ENCODE results near the gene RNU2-63P.
"Not testable (repeated sequence)": the region's sequence is repeated elsewhere in the genome, so short reads cannot be mapped to it uniquely, and the experiment has no call there.

The RNU2-63P gene

DNA sequence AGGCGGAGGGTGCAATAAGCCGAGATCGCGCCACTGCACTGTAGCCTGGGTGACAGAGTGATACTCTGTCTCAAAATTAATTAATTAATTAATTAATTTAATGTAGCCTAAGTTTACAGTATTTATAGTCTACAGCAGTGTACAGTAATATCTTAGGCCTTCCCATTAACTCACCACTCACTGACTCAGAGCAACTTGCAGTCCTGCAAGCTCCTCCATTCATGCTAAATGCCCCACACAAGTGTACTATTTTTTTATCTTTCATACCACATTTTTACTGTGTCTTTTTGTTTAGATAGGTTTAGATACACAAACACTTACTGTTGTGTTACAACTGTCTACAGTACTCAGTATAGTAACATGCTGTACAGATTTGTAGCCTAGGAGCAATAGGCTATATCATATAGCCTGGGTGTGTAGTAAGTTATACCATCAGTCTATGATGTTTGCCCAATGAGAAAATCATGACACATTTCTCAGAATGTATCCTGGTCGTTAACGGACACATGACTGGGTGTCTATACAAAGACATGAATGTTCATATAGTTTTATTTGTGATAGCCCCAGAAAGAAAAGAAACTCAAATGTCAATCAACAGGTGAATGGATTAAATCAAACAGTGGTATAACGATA, 15.8 kb upstream of the RNU2-63P start:
- no peak for DNase-seq (ENCODE audit: low read depth in 2 of 3, low spot score in 2 of 3)

DNA sequence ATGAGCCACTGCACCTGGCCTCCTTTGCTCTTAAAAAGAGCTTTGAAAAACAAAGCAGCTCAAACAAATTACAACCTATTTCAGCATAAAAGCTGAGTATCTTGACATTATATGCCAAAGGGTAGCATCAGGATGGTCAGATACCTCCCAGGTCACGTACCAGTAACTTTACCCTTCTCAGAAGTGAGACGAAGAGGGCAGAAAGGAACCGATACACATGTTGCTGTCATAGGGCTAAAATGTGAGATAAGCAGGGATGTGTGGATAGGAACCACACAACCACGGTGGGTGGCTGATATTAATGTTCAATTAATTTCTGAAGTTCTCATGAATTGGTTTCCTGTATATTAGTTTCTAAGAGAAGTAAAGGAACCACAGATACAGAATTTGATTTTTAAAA, 12.6 kb upstream of the RNU2-63P start:
- no peak for DNase-seq (ENCODE audit: low read depth in 2 of 3, low spot score in 2 of 3)

DNA sequence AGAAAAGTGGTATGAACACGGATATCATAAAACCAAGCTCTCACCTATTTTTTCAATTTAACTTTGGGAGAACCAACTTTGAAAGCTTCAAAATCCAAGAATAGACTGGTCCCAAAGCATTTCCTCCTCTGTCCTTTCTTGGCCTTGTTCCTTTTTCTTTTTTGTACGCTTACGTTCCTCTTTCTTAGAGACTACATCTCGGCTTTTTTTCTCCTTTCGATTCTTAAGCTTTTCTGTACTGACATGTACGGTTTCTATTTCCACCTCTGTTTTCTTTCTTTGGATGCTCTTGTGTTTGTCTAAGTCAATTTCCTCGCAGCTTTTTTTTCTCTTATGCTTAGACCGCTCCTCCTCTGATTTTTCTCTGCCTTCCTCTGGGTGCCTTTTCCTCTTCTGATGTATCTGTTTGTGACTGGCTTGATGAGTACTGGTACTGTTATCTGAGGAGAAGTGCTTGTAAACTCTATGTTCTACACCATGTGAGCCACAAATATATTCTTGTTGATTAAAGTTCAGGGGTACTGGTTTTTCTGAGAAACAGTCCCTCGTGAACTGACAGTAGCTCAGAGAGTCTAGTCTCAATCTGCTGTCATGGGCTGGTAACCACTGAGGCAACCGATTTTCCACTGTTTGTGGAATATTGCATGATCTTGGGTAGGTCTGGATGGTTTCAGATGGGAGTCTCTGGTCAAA, 11.5 kb upstream of the RNU2-63P start:
- no peak for DNase-seq (ENCODE audit: low read depth in 2 of 3, low spot score in 2 of 3)

DNA sequence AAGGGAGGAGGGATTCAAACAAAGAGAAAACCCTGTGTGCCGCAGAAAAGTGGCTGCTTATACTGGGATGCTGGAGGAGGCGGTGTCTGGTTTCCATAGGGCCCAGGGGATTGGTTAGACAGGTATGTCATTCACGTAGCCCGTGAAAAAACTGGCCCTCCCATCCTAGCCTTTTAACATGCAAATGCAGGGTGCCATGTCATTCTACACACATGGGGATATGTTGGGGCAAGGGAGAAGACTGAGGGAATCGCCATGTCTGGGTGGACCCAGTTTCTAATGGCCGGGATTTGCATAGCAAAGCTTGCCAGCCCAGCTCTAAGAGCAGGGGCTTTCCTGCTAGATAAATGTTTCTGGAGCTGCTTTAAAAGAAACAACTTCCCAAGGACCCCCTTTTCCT, 8.2 kb upstream of the RNU2-63P start:
- DNase-seq (ENCODE audit: low read depth in 2 of 3, low spot score in 2 of 3) = no peak

DNA sequence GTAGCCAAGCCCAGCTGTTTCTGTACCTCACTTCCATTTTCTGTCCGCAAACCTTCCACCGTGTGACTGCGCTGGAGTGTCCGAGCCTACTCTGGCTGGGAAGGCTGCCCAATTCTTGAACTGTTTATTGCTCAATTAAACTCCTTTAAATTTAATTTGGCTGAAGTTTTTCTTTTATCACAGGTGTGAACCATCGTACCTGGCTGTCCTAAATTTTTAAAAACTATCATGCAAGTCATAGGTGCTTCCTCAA, 6.2 kb upstream of the RNU2-63P start:
- DNase-seq (ENCODE audit: low read depth in 2 of 3, low spot score in 2 of 3) = no peak

DNA sequence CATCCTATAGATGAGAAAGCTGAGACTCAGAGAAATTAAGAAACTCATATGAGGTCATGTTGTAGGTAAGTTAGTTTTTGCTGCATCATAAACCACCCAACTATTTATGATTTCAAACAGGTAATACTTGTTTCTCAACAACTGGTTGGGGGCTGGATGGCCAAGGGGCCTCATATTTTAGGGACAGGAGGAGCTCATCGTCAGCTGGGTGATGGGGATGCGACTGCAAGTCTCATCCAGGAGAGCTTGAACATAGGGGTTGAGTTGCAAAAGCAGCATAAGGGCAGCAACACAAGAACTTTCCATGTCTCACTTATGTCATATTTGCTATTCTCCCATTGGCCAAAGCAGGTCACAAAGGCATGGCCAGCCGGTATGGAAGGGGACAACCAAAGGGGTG, 3.6 kb upstream of the RNU2-63P start:
- no peak for DNase-seq (ENCODE audit: low read depth in 2 of 3, low spot score in 2 of 3)

DNA sequence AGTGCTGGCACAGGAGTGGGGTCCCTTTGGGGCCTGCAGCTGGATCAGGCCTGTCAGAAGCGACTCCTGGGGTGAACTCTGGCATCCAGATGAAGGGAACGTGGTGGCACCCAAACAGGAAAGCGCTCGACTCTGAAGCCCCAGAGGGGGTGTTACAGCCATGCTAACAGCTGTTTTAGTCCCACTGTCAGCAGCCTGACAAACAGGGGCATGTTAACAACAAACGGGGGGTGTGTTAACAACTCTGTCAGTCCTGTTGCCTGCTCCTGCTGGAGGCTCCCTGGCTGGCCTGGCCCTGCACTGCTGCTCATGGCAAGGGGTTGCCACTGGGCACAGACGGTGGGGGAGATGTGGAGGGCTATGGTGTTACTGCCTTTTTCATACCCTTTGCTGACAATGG, 2.6 kb upstream of the RNU2-63P start:
- DNase-seq (ENCODE audit: low read depth in 2 of 3, low spot score in 2 of 3) = no peak

DNA sequence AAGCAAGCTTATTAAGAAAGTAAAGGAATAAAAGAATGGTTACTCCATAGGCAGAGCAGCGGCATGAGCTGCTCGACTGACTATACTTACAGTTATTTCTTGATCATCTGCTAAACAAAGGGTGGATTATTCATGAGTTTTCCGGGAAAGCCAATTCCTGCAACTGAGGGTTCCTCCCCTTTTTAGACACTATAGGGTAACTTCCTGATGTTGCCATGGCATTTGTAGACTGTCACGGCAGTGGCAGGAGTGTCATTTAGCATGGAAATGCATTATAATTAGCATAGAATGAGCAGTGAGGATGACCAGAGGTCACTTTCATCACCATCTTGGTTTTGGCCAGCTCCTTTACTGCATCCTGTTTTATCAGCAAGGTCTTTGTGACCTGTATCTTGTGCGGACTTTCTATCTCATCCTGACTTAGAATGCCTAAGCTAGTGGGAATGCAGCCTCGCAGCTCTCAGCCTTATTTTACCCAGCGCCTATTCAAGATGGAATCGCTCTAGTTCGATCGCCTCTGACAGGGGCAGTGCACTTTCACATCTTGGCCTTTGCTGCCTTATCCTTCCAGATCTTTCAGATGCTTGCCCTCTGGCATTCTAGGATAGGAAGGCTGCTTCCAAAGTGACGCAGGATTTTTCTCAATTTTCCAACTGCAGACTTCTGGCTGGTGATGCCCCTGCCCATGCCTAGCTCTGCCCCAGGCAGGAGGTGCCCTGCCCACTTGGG, 1.9 kb upstream of the RNU2-63P start:
- not testable (repeated sequence) for DNase-seq (ENCODE audit: low read depth in 2 of 3, low spot score in 2 of 3)

DNA sequence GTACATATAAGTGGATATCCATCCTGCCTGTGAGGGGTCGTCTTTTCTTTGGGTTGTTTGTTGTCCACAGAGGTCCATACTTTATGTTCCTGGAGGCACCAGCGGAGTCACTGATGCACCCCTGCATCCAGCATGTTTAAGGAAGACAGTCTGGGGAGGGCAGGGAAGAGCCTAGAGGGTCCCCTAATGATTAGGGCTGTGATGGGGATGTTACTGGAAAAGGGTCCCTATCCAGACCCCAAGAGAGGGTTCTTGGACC, 1.4 kb upstream of the RNU2-63P start:
- not testable (repeated sequence) for DNase-seq (ENCODE audit: low read depth in 2 of 3, low spot score in 2 of 3)

DNA sequence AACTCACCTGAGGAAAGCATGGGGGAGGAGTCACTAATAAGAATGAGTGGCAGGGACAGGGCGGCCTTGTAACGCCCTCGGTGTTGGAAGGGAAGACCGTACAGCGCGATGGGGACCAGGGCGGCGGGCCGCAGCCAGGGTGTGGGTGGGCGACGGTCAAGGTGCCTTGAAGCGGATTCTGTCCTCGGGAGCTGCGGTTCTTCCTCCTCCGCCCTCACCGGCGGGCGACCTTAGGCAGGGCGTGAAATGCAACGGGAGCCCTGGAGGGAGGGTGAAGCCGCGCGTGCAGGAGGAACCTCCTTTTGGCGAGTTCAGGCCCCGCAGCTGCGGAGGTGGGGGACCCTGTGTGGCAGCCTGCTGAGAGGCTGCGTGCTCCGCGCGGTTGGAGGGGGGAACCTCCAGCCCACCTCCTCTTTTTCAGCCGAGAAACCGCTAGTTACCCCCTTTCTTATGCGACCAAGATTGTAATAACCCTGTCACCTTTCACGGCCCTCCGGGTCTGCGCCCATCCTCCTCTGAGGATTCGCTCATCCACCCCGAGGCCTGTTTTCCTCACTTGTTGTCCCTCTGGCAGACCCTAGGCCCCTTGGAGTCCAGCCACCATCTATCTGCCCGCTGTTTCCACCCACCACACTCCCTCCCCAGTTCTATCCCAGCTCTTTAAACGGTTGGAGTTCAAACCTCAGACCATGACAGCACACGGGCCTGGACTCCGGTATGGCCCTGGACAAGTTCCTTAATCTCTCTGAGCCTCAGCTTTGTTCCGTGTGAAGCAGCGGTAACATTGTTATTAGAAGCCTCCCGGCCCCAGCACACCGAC, 823 bp upstream of the RNU2-63P start:
- peak in 1 of 3 experiments; percentile 7 for DNase-seq (ENCODE audit: low read depth in 2 of 3, low spot score in 2 of 3)

DNA sequence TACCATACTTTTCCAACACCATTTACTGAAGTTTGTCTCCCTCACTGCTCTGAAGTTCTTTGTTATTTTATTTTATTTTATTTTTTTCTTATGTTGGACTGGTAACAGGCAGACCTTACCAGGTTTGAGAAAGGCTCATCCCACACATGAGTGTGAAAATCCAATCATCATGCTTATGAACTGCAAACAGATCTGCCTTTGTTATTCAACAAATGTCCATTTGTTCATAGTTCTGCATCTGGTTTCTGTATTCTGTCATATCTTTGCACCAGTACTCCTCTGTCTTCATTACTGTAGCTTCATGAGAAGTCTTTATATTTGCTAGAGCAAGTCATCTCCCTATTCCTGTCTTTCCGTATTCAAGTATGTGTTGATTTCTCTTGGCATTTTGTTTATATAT, 5.3 kb downstream of the RNU2-63P start:
- no peak for DNase-seq (ENCODE audit: low read depth in 2 of 3, low spot score in 2 of 3)

DNA sequence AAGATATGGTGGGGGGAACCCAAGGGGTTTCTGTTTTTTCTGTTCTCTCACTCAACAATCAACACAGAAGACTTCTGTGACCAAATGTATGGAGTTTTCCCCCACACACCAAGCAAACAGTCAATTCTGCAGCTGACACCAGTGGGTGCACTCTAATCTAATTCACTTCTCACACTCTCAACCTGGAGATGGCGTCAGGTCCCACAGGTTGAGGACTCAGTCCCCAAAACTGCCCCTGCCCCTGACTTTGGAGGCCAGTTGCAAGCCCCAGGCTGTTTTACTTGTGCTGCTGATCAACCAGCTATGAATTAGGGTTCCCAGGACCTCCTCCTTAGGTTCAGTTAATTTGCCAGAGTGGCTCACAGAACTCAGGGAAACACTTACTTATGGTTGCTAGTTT, 6.2 kb downstream of the RNU2-63P start:
- no peak for DNase-seq (ENCODE audit: low read depth in 2 of 3, low spot score in 2 of 3)

DNA sequence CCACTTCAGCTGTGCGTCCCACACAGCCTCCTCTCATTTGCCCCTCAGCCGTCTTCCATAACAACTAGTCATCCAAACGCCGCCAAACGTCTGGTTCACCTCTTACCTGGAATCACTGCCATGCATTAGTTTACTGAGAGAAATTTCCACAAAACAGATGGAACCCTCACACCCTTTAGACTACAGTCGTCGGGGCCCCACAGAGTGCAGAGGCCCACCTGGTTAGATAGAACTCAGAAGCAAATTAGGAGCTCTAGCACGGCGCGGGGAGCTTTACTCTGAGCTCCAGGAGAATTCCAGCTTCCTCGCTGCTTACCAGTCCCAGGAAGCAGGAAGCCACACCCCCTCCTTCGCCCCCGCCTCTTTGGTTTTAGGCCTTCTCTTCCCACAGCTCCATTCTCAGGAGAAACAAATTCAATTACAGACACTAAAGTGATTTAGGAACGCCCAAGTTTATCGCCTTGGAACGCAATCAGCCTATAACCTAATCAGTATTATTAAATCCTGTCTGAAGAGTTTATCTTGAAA, 9.4 kb downstream of the RNU2-63P start:
- no peak for DNase-seq (ENCODE audit: low read depth in 2 of 3, low spot score in 2 of 3)

DNA sequence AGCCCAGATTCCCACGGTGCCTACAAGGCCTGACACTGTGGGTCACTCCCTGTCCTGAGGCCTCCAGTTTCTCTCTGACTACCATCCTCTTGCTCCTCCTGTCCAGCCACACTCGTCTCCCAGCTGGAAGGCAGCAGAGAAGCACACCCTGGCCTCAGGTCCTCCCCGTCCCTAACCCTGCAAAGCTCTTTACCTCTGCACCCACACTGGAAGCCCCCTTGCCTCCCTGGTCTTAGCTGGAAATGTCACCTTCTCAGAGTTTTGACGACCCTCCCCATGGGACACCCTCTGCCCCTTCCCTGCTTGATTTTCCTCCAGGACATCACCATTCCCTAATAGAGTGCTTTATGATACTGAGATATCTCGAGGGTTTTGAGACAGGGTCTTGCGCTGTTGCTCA, 10.6 kb downstream of the RNU2-63P start:
- no peak for DNase-seq (ENCODE audit: low read depth in 2 of 3, low spot score in 2 of 3)

DNA sequence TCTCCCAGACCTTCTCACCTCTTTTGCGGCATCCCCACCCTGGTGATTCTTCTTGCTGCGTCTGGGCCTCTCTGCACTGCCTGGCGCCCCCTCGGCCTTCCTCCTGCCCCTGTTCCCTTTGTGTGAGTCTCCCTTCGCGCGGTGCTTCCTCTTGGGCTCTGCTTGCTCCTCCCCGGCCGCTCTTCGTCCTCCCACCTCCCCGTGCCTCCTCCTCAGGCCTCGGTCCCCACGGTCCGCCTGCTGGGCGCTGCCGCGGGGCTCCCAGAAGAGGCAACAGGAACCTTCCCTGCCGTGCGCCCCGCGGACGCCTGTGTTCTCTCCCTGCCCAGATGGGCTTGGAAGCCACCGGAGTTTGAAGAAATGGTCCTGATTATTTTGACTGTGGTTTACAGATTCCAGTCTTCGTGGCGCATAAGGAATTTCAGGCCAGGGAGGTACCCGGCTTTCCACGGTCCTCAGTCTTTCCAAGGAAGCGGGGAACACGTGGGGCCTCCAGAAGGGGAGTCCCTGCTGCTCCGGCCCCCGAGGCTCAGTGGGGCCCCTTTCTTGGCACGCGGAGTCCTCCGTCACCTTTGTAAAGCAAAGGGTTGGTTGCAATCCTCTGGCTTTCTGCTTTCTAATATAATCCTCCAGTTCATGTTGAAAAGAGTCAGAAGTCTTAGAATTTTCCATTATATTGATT, 13.1 kb downstream of the RNU2-63P start:
- no peak for DNase-seq (ENCODE audit: low read depth in 2 of 3, low spot score in 2 of 3)

DNA sequence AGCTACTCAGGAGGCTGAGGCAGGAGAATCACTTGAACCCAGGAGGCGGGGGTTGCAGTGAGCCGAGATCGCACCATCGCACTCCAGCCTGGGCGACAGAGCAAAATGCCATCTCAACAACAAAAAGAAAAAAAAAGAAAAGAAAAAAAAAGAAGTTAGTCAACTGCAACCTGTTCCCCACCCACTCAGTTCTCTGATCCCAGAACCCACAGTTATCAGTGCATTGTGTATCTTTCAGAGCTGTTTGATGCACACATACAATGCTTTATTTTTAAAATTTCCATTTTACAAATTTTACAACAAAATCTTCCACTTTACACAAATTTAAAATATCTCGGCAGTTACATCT, 14.0 kb downstream of the RNU2-63P start:
- no peak for DNase-seq (ENCODE audit: low read depth in 2 of 3, low spot score in 2 of 3)

DNA sequence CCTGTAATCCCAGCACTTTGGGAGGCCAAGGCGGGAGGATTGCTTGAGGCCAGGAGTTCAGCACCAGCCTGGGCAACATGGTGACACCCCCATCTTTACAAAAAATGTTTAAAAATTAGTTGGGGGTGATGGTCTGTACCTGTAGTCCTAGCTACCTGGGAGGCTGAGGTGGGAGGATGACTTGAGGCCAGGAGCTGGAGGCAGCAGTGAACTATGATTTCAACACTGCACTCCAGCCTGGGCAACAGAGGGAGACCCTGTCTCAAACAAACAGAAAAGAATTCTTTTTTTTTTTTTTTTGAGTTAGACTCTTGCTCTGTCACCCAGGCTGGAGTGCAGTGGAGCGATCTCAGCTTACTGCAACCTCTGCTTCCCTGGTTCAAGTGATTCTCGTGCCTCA, 15.9 kb downstream of the RNU2-63P start:
- DNase-seq (ENCODE audit: low read depth in 2 of 3, low spot score in 2 of 3) = not testable (repeated sequence)

DNA sequence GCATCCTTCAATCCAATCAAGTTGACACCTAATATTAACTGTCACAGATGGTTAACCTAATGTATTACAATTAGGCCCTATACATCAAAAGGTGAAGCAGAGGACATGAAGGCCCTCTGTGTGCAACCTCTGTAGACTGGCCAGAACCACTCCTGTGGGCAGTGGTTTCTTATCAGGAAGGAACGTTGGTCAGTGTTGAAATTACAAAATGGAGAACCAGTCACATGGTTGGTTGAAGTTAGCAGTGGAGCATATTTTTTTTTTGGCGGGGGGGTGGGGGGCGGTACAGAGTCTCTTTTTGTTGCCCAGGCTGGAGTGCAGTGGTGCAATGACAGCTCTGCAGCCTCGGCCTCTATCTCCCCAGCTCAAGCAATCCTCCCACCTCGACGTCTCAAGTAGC, 19.8 kb downstream of the RNU2-63P start:
- DNase-seq (ENCODE audit: low read depth in 2 of 3, low spot score in 2 of 3) = no peak

DNA sequence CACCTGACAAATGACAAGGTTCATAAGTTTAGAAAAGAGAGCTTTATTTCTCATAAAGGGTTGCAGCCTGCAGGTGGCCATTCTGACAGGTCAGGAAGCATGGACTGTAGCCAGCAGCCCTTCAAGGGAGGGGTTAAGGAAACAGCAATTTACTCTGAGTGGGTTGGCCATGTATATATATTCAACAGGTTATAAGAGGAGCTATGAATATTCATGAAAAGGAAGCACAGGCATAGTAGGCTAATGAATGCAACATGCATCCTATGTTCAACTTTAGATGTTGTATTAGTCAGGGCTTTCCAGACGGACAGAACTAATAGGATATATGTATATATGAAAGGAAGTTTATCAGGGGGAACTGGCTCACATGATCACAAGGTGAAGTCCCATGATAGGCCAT, 20.6 kb downstream of the RNU2-63P start:
- DNase-seq (ENCODE audit: low read depth in 2 of 3, low spot score in 2 of 3) = no peak

DNA sequence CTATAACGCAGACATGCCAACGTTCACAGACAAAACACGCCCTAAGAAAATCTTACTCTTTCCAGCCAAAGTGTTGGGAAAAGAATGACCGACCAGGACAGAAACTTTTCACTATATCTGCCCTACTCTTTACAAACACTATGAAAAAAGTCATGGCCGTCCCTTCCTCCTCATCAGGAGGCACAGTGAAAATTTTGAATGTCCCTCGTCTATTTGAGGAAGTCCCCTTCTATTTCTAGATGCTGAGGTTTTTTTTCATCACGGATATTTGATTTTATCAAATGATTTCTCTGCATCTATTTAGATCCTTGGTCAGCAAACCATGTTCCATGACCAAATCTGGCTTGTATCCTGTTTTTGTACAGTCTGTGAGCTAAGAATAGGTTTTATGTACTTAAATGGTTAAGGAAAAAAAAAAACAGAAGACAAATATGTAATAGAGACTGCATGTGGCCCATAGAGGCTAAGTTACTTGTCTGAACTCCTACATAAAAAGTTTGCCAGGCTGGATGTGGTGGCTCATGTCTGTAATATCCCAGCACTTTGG, 22.0 kb downstream of the RNU2-63P start:
- not testable (repeated sequence) for DNase-seq (ENCODE audit: low read depth in 2 of 3, low spot score in 2 of 3)

DNA sequence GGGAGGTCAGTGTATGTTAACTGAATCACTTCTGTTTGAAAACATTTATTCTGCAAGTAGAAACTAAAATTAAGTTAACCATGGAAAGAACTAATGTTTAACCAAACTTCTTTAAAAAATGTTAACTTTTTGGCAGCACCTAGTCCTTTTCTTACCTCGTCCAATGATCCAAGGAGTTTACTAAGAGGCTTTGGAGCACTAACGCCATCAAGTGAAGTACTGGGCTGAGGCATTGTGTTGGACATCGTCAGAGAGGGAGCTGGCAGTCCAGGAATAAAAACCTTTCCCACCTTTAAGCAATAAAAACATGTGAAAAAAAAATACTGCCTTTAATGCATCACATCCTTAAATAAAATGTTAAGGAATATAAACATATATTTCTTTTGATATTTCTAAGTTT, 23.8 kb downstream of the RNU2-63P start:
- DNase-seq (ENCODE audit: low read depth in 2 of 3, low spot score in 2 of 3) = not testable (repeated sequence)

All from activated CD8-positive, alpha-beta memory T cell treated with anti-CD3 and anti-CD28 coated beads for 48 hours (primary cell).